Epithelial cell of proximal tubule (primary cell): ENCODE results near the gene XPNPEP1. TPM values are rescaled to one million over a fixed set of nuclear protein-coding genes. Genes with fewer than 3 reads are reported as not detected.
A peak's percentile ranks its signal among the peaks of the same experiment; 100 is the strongest.

ENCODE experiments used
- DNase-seq: peaks from one replicate; pipeline ENCODE4 v3.0.0-alpha.2; 2011; ENCODE audit warnings: low read depth
- H3K4me3 ChIP-seq: 2 replicates; pipeline ENCODE4 v1.5.1; 2011; ENCODE audit warnings: low read depth, mild to moderate bottlenecking, low read length
- CTCF ChIP-seq: conservative IDR thresholded peaks from 2 replicates; pipeline ENCODE4 v1.5.1; 2012; ENCODE audit warnings: low read depth, mild to moderate bottlenecking, low read length
- total RNA-seq: library from RNA; depleted of rRNA; stranded (reverse); fragments of >200 nt; gene quantifications from 2 replicates; pipeline ENCODE4 v1.2.3, GENCODE V29; 2015

XPNPEP1 gene
- 98.1 and 191 TPM in 2 replicates for total RNA-seq

GRCh38 chr10:109922976-109923921, at the start of gene XPNPEP1:
XPNPEP1 (minus strand) TSS chr10:109923511; CDS start chr10:109923433, 78 bp downstream.
- DNase-seq = no peak
- no peak for TF ChIP-seq CTCF
- peak within 1 kb of the TSS; percentile 88 for H3K4me3 ChIP-seq

GRCh38 chr10:109972372-109973001, 49.2 kb upstream of the XPNPEP1 start:
- no peak overlapping the region for H3K4me3 ChIP-seq
- no peak for DNase-seq
- no peak for TF ChIP-seq CTCF

GRCh38 chr10:109971634-109972033, 48.3 kb upstream of the XPNPEP1 start:
- H3K4me3 ChIP-seq = no peak overlapping the region
- no peak for TF ChIP-seq CTCF
- no peak for DNase-seq

- DNase-seq = no peak
- no peak overlapping the region for H3K4me3 ChIP-seq
Observed at GRCh38 chr10:109969760-109970346, 46.5 kb upstream of the XPNPEP1 start.

GRCh38 chr10:109968953-109969759, 45.8 kb upstream of the XPNPEP1 start:
- H3K4me3 ChIP-seq = no peak overlapping the region

More at GRCh38 chr10:109969760-109970346, 46.5 kb upstream of the XPNPEP1 start:
- TF ChIP-seq CTCF = no peak

More at GRCh38 chr10:109968953-109969759, 45.8 kb upstream of the XPNPEP1 start:
- TF ChIP-seq CTCF = no peak
- no peak for DNase-seq
